T-helper 9 cell (primary cell): ENCODE results near the gene CIITA.
"Not testable (repeated sequence)": the region's sequence is repeated elsewhere in the genome, so short reads cannot be mapped to it uniquely, and the experiment has no call there.

Experiments used
- DNase-seq: peaks from one replicate; pipeline ENCODE4 v3.0.0-alpha.2; 2020

Gene CIITA

DNA sequence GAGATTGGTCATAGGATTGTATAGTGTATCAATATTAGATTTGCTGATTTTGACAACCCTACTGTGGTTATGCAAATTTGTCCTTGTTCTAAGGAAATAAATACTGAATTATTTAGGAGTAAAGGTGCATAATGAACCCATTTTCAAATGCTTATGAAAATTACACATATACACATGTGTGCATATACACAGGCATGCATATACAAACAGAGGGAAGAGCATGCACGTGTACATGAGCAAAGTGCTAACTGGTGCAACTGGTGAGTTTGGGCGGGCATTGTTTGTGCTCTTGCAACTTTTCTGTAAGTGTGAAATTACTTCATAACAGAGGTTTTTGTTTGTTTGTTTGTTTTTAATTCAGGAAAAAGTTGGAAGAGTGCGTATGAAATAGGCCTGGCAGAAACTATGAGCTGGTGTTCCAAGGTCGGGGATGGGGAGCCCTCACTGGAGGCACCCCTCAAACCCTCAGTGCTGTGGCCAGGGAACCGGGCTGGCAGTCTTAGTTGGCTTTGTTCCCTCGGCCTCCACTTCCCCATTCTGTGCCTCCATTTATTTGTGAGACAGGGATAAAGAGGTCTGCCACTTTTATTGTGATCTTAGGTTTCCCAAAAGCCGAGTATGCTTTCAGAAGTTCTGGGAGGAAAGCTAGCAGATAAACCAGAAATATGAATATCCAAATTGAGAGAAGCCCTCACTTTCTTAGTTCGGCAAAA lies 59.4 kb downstream of the CIITA start:
- DNase-seq, result no peak

DNA sequence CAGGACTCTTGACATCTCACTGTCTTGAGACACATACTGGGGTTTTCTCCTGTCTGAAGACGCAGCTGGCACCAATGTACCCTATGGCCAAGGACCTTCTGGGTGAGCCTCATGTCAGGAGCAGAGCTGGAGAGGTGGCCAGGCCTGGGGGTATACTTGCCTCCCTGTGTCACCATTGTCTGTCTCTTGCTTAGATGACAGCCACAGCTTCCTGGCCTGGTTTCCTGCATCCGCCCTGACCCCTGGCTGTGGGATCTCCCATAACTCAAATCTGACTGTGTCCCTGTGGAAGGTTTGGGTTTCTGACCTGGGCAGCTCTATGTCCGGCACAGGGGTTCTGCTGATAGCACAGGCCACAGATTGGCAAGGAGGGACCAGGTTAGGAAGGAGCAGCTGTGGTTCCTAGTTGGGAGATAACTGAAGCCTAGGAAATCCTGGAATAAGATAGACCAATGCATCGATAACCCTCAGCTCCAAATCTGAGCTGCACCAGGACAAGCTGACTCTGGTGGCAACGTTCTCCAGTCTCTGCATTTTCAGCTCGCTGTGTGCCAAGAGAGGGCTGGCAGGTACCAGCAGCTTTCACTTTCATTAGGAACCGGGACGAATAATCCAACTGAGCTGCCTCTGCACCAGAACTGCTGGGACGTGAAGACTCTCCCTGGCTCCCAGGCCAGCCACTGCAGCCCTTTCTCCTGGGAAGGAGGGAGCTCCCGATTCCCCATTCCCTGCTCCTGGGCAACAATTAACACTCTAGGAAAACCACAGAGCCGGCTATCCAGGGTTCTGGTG lies 60.3 kb downstream of the CIITA start:
- no peak for DNase-seq

DNA sequence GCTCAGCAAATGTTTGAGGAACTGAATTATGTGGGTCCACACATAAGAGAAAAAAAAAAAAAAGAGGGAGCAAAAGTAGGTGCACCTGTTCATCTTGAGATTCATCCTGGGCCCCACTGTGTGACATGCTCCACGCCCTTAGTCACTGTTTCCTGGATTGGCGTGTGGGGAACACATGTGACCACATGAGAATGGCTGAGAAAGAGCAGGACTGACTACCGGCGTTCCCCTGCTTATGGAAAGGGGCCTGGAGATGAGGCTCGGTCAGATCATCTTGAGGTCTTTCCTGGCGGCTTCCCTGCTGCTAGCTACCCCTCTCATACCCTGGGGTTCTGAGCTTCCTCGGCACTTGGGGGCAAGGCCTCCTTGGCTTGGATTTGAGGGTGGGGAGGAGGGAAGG lies 61.3 kb downstream of the CIITA start:
- DNase-seq, result no peak

DNA sequence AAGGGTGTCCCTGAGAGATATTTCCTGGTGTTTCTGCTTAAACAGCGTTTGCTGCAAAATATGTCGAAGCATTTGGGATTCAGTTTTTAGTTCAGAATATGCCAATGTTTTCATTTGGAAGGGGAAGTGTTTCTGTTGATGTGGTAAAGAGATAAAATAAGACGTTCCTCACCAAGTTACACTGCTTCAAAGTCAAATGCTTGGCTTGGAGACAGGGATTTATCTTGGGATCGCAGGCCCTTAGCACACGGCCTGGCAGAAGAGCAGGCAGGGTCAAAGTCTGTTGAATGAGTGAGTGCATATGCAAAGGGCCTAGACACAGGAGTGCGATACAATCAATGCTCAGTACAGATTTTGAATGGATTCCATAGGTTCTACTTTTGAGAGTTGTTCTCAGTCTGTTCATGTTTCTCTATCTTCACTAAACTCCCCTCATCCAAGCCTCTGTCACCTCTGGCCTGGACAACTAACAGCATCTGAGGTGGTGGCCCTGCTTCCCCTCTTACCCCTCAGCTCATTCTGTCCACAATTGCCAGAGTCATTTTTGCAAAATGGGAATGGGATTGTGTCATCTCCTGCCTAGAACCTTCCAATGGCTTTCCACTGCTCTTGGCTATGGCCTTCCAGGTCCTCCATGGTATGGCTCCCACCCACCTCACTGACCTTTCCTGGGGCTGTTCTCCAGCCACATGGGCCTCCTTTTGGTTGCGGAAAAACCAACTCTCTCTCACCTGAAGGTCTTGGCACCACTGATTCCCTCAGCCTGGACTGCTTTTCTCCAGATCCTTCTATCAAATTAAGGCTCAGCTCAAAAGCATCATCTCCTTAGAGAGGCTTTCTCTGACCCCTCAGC lies 62.0 kb downstream of the CIITA start:
- no peak for DNase-seq

DNA sequence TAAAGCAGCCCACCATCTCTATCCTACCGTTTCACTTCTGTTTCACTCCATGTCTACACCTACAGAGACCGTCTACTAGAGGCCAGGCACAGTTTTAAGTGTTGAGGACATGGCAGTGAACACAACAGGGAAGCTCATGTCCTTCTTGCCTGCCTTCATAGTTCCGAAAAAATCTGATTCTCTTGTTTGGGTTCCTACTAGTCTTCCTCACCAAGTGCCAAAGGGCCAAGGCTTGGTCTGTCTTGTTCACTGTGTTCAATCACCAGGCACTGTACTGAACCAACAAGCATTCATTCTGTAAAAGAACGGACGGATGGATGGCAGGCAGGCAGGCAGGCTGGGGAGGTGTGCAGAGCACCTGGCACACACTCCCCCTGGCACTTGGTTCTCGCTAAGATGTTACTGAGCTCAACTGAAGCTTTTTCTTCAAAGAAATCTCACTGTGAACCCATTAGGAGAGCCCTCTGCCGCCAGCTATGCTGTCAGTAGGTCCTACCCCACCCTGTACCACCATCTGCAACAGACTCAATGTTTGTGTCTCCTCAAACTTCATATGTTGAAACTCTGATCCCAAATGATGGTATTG lies 62.7 kb downstream of the CIITA start:
- DNase-seq, result no peak

DNA sequence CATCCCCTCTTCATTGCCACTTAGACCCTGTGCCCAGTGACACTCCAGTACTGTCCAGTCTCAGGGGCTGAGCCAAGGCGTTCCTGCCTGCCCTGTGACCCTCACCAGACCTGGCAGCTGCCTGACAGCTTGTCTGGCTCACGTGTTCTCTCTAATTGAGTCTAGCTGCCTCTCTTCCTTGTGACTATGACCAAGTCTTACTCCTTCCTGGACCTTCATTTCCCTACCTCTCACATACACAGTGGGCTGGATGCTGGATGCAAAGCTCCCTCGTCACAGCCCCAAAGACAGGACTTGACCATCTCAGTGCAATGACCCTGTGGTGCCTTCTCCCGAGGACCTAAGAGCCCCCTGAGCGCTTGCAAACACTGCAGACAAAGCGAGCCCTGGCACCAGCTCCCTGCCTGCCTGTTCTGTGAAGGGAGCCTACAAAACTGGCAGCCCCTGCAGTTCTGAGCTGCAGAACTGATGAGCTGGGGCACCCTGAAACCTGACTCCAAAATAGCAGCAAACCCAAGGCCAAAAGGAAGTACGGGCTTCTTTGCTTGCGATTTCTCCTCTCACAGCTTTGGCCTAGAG lies 63.6 kb downstream of the CIITA start:
- DNase-seq, result no peak

DNA sequence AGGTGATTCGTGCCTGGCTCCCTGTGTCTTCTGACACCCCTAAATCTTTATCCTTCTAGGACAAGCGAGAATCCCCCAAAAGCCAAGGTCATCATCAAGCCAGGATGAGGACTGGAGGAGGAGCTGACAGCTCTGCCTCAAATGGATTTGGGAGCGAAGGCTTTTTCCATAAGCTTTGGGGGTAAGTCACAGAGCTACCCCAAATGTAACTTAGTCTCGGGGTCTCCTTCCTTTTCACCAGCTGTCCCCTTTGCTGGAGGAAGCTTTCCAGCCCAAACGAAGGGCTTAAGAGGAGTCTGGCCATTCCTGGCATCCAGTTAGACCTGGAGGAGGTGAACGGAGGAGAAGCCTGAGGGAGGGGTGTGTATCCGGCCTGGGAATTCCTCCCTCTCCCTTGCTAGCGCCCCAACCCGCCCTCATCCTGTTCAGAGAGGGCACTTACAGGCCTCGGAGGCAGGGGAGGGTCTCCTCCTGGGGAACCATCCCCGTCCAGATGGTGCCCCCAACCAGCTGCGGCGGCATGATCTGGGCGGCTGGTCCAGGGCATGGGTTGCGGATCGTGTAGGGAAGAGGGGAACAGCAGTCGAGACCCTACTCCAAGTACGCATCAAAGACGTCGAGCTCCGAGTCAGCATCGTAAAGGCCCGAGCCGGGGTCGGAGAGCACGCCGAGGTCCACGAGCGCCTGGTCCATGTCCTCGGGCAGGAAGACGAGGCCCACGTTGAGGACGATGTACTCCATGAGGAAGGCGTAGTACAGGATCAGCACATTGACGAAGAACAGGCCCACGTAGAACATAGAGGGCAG lies 64.3 kb downstream of the CIITA start:
- DNase-seq, result no peak

DNA sequence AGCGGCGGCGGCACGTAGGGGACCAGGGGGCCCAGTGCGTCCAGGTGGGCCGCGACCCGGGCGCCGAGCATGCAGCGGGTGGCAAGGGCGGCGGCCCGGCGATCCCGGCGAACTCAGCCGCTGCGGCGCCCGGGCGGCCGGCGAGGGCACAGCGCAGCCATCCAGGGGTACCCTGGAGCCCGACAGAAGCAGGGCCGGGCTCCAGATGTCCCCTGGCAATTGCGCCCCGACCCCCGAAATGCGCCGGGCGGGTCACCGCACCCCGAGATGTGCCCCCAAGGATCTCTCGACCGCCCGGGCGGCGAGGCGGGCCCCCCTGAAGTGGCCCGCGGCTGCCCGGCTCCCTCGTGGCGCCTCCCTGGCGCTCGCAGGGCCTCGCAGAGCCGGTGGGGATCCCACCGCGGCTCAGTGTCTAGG lies 64.9 kb downstream of the CIITA start:
- not testable (repeated sequence) for DNase-seq

DNA sequence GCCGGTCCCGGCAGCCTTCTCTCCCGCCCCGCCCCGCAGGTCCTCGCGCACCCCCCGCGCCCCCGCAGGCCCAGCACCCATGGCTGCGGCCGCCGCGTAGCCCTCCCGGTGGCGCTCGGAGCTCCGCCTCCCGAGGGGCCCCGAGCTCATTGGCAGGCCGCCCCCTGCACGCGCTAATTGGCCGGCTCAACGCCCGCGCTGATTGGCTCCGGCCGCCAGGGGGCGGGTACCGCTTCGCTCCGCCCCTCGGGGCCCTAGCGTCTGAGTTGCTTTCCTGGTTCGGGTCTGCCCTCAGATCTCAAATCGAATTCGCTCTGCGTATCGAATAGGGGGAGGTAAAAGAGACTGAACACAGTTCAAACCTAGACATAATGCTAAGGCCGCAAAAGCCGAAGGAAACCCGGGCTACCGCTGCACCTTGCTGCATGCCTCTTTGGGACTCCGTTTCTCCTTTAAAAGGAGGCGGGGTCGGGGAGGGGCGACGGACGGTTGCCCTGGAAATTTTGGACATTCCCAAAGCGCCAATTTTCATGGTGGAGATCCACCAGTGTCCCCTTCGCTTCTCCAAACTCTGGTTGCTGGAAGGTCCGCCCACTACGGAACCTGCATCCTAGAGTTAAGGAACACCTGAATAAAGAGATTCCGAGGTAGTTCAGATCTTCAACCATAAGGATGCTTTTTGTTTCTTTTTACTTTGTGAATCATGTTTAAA lies 65.5 kb downstream of the CIITA start, which contains the start of gene DEXI:
DEXI (minus strand) TSS at position 117 of the 712 bp plus-strand sequence. CDS start 463 bp downstream, outside the sequence.
- DNase-seq, result peak; percentile 91

DNA sequence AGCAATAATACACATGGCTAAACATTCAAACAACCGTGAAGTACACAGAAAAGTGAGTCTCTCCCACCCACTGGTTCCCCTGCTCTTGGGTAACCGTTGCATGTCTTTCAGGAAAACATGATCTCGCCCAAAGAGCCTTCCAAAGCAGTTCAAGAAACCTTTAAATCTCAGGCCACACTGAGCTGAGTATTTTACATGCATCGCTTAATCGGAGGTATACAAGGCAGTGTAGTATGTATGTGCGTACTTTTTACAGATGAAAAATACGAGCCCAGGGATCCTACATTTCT lies 66.0 kb downstream of the CIITA start:
- DNase-seq, result no peak

DNA sequence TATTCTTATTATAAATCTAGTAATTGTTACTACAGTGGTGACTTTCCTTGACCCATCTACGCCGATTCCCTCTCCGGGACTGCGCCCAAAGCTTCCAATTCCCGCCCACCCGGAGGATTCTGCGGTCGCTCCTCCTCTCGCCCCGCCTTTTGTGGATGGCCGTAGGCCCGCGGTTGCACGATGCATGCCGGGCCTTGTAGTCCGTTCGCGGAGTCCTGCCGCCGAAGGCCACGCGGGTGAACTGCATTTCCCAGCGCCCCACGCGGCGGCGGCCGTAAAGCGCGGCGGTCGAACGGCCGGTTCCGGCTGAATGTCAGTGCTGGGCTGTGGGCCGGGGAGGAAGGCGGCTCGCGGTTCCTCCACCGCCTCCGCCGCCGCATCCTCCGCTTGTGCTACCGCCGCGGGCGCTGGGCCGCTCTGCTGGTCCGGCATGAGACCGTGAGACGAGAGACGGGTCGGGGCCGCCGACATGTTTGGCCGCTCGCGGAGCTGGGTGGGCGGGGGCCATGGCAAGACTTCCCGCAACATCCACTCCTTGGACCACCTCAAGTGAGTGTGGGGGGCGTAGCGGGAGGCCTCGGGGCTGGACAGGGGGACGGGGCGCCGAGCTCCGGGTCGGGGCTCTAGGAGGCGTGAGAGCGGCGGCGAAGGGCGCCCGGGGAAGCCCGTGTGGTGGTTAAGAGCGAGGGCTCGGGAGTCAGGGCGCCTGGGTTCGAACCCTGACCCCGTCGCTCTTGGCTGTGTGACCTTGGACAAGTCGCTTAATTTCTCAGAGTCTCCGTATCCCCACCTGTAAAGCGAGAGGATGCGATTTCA lies 67.5 kb downstream of the CIITA start, which contains the start of gene CLEC16A:
CLEC16A (plus strand) TSS at position 316 of the 816 bp plus-strand sequence; CDS start at position 470, 154 bp downstream.
- DNase-seq, result peak; percentile 94

DNA sequence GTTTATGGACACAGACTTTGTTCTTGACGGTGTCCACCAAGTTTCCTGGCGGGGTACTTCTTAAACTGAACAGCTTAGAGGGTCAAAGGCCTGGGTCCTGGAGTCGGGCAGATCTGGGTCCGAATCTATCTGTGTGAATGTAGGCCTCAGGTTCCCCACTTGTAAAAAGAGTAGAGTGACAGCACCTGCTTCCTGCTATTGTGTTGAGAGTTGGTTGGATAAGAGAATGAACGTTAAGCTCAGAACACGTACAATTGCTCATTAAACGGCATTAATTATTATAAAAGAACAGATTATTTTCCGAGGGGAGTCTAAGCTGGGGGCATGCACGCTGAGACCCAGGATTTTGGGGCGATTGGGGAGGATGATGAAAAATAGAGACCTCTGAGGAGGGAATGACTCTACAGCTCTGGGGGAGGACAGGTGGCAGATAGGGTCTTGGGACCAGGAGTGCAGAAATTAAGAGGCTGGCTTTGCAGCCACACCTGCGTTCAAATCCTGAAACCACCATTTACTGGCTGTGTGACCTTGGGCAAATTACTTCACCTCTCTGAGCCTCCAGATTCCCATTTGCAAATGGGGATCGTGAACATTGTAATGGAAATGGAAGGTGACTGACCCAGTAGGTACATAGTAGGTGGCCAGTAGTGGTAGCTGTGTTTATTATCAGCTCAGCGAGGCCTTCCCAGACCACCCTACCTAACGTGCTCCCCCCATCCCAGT lies 68.2 kb downstream of the CIITA start:
- no peak for DNase-seq

DNA sequence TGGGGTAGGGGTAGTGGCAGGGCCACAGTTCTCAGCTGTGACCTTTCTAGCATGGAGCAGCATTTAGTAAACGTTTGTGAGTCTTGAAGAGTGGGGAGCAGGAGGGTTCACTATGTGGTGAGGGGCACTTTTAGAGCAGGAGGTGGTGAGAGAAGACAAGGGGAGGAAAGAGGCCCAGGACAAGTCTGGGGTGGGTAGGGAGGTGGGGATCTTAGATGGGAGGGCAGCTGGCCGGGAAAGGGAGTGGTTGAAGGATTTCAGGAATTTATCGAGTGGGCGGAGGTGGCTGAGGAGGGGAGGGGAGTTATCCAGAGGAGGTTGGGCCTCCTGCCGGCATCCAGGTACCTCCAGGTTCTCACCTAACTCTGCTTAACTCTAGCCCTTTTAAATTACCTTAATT lies 69.3 kb downstream of the CIITA start:
- no peak for DNase-seq

DNA sequence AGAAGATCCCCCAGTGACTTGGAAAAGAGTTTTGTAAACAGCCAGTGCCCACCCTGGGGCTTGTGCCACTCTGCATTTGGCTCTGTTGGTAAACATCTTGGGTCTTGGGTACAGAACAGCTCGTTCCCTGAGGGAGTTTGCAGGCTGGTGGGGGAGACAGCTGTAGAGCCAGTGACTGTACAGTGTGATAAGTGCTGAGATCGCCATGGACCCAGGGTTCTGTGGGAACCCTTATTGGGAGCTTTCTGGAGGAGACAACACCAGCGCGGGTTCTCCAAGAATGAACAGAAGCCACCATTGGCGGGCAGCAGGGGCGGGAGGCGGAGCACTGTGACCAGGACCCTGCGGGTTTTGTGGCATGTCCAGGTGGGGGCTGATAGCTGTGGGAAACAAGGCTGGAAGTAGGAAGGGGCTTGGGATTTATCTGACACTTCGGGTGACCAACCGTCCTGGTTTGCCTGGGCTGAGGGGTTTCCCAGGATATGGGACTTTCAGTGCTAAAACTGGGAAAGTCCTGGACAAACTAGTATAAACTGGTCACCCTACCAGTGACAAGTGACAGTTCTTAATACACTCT lies 70.3 kb downstream of the CIITA start:
- DNase-seq, result no peak

DNA sequence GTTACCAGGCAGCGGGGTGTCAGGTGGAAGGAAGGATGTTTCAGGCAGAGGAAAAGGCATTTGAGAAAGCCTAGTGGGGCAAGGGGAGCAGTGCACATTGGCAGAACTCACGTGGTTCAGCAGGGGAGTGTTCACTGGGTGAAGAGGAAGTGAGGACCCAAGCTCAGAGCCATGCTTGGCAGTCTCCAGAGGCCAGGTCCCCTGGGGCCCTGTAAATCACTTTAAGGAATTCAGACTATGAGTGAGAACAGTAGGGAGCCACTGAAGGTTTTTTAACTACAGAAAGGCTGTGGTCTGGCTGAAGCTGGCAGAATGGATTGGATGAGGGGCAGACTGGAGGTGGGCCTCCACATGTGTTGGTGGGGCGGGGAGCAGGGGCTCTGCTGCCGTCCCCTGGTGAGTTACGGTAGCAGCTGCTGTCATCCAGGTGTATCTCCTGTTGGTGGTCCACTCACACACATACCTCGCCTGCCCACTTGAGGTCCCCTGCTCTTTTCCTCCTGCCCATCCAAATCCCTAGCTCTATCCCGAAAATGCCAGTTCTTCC lies 72.5 kb downstream of the CIITA start:
- no peak for DNase-seq

DNA sequence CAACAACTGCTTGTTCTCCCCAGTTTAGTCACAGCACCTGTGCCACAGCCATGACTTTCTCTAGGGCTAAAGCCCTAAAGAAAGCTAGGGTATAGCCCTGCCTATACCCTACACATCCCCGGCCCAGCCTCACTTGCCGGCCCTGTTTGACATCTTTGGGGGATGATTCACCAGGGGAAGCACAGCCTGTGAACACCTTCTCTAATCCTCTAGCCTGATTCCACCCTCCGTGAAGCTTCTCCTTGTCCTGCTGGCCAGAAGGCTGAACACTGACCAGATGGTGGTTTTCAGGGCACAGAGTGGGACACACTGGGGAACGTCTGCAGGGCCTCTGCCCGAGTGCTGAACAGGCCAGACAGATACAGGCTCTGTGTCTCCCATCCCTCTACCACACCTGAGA lies 73.4 kb downstream of the CIITA start:
- no peak for DNase-seq

DNA sequence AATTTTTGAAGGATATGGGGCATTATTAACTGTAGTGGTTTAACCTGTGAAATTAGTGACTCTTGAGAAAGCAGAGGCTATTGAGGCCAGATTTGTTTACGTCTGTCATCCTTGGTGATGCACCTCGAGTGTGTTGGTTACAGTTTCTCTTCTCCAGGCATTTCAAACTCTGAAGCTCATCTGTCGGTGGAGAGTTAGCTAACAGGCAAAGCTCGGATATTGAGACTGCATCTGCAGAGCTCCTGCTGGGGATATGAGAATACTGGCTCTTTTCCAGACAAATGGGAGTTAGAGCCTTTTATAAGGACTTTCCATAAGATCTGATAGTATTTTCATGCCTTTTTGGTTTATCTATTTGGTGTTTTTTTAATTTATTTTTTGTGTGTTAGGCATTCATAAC lies 74.0 kb downstream of the CIITA start:
- DNase-seq, result no peak

DNA sequence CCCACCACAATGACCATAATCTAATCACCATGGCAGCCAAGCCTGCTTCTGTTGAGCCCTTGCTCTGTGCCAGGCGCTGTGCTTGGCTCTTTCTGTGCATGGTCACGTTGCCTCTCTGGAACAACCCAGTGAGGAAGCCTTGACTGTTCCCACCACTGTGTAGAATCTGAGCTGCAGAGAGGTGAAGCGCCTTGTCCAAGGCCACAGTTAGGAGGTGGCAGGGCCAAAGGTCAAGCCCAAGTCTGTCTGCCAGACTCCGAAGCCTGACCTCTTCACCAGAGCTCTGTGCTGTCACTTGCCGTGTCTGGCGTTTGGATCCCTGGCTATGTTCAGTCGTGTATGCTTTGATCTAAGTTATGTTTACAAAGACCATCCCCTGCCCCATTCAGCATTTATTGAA lies 77.9 kb downstream of the CIITA start:
- no peak for DNase-seq
